Karpas-422 (cell line): ENCODE results near the gene INTS14. TPM values are rescaled to one million over a fixed set of nuclear protein-coding genes. Genes with fewer than 3 reads are reported as not detected.
A peak's percentile ranks its signal among the peaks of the same experiment; 100 is the strongest.

Experiments used
- DNase-seq: peaks from one replicate; pipeline ENCODE4 v3.0.0-alpha.2; 2015
- H2AFZ ChIP-seq: fragments of 200-600 bp; sonication (generic); 2 replicates; pipeline ENCODE4 v1.6.1; 2014; ENCODE audit warnings: antibody characterized with exemption, low read length, mixed read lengths
- H3K27ac ChIP-seq: fragments of 200-600 bp; sonication (generic); 2 replicates; pipeline ENCODE4 v1.5.1; 2014; ENCODE audit warnings: mild to moderate bottlenecking, low read length, moderate library complexity
- H3K27me3 ChIP-seq: fragments of 200-600 bp; sonication (generic); 2 replicates; pipeline ENCODE4 v1.6.1; 2014; ENCODE audit warnings: low read length, mixed read lengths
- H3K36me3 ChIP-seq: fragments of 200-600 bp; sonication (generic); 2 replicates; pipeline ENCODE4 v1.6.1; 2014; ENCODE audit warnings: low read length, mixed read lengths; ENCODE audit not compliant: insufficient read depth
- H3K4me1 ChIP-seq: fragments of 200-600 bp; sonication (generic); 2 replicates; pipeline ENCODE4 v1.6.1; 2014; ENCODE audit warnings: mild to moderate bottlenecking, low read length, mixed read lengths
- H3K4me2 ChIP-seq: fragments of 200-600 bp; sonication (generic); 2 replicates; pipeline ENCODE4 v1.6.1; 2014; ENCODE audit warnings: low read length, low read depth, mild to moderate bottlenecking; ENCODE audit not compliant: poor library complexity, severe bottlenecking
- H3K4me3 ChIP-seq: fragments of 200-600 bp; sonication (generic); 2 replicates; pipeline ENCODE4 v1.5.1; 2014; ENCODE audit warnings: mild to moderate bottlenecking, antibody characterized with exemption, low read length, mixed read lengths
- H3K79me2 ChIP-seq: fragments of 200-600 bp; sonication (generic); 2 replicates; pipeline ENCODE4 v1.6.1; 2014; ENCODE audit warnings: mild to moderate bottlenecking, low read length, mixed read lengths
- H3K9ac ChIP-seq: fragments of 200-600 bp; sonication (generic); 2 replicates; pipeline ENCODE4 v1.6.0; 2014; ENCODE audit warnings: low read length
- H3K9me2 ChIP-seq: fragments of 200-600 bp; sonication (generic), shearing (Covaris generic); replicated peaks from 2 replicates; pipeline ENCODE4 v1.6.0; 2014; ENCODE audit warnings: mild to moderate bottlenecking, low read length, moderate library complexity; ENCODE audit not compliant: insufficient read depth
- H3K9me3 ChIP-seq: fragments of 300-700, 200-600 bp; sonication (generic); 2 replicates; pipeline ENCODE4 v1.6.1; 2014; ENCODE audit warnings: low read length, mixed read lengths
- H4K20me1 ChIP-seq: fragments of 200-600 bp; sonication (generic); 2 replicates; pipeline ENCODE4 v1.6.1; 2014; ENCODE audit warnings: mild to moderate bottlenecking, antibody characterized with exemption, low read length, low read depth; ENCODE audit not compliant: insufficient read depth
- small RNA-seq: library from RNA; depleted of rRNA; stranded (forward); fragments of <200 nt; gene quantifications from one replicate; pipeline ENCODE3, GENCODE V24; 2014
- total RNA-seq: library from RNA; depleted of rRNA; stranded (reverse); fragments of >200 nt; shearing (Covaris generic); gene quantifications from 2 replicates; pipeline ENCODE4 v1.2.3, GENCODE V29; 2014; ENCODE audit warnings: low replicate concordance; rRNA removed

Gene INTS14
- total RNA-seq, 1 experiment from 2014 or later: 62.9 TPM

DNA sequence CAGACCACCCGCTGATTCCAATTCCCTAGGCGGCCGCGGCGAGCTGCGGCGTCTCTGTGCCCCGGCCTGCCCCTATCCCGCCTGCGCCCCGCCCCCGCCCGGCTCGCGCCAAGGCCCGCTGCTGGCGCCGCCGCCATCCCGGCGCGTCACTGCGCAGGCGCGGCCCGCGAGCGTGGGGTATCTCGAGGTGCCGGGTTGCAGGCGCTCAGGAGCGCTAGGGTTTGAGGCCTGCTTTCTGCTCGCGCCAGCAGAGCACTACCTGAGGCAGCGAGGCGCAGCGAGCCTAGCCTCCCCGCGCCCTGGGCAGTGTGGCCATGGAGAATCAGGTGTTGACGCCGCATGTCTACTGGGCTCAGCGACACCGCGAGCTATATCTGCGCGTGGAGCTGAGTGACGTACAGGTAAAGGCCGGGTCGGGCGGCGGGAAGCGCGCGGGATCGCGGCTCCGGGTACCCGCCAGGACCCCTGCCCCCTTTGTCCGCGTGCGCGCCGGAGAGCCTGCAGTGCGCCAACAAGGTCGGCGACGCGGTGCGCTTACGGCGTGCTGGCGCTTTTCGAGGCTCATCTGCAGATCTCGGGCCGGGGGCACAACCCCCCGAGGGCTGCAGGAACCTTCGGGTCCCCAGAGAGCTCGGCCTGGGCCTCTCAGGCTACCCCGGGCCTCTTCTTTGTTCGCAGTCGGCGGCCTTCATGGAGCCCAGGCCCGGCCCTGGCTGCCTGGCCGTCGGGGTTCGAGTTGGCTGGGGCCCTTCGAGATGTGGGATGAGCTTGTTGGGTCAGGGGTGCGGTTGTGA, 80.4 kb downstream of the INTS14 start, which contains the start of gene HACD3:
TSS of gene HACD3 (plus strand) at position 146 of the 794 bp plus-strand sequence. CDS start at position 315, 169 bp downstream.
- peaks cover 56% of the 10 kb centered on the region for H3K79me2 ChIP-seq

DNA sequence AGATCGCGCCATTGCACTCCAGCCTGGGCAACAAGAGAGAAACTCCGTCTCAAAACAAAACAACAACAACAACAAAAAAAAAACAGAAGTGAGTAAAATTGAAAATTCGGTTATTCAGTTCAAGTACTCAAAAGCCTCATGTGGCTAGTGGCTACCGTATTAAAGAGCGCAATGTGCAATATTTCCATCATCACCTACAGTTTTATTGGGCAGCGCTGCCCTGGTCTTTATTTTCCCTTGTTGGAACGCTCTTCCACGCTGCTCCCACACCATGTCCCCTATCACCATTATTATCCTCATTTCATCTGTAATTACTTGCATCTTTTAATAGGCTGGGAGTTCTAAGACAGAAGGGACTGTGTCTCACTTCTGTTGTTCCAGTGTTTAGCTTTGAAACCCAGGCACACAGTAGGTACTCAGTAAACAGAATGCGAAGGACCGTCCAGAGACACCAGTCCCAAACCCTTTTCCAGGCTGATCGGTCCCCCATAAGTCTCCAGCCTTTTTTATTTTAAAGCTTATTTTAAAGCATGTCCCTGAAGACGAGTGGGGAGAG, 81.1 kb downstream of the INTS14 start:
- Histone ChIP-seq H3K27ac (no peak overlapping the region; the same call in 1 of the 2 replicates), H2AFZ (peak overlapping the region; percentile 99), H3K36me3 (peaks cover 11% of the 10 kb centered on the region; the same call in 1 of the 2 replicates), H3K4me3 (peak overlapping the region; percentile 99), H3K79me2 (peaks cover 49% of the 10 kb centered on the region), H4K20me1 (peaks cover 19% of the 10 kb centered on the region; the same call in 1 of the 2 replicates), H3K4me1 (peaks cover 40% of the 10 kb centered on the region), H3K9me3 (no peaks in the 10 kb centered on the region), H3K9ac (peak overlapping the region; percentile 100), H3K27me3 (no peaks in the 10 kb centered on the region), H3K9me2 (no peaks in the 10 kb centered on the region), H3K4me2 (peak overlapping the region; percentile 81)
- no peak for DNase-seq

More for the DNA sequence above, 80.4 kb downstream of the INTS14 start, which contains the start of gene HACD3:
- Histone ChIP-seq H3K27ac (peak within 1 kb of the TSS; percentile 82), H3K36me3 (peaks cover 18% of the 10 kb centered on the region; the same call in 1 of the 2 replicates), H2AFZ (peak within 1 kb of the TSS; percentile 99), H3K4me3 (peak within 1 kb of the TSS; percentile 99), H3K4me1 (peaks cover 42% of the 10 kb centered on the region), H3K9me2 (no peaks in the 10 kb centered on the region), H4K20me1 (peaks cover 19% of the 10 kb centered on the region; the same call in 1 of the 2 replicates), H3K4me2 (peak within 1 kb of the TSS; percentile 81), H3K9me3 (no peaks in the 10 kb centered on the region), H3K27me3 (no peaks in the 10 kb centered on the region), H3K9ac (peak within 1 kb of the TSS; percentile 100)
- peak; percentile 96 for DNase-seq

Small RNA genes lying within 50 kb of the gene (small RNA-seq; reads per million reads assigned to genes)
- not detected for gene RNU6-19P

Other genes with a start within 250 kb of the INTS14 start
- gene IGDCC3, start 233.1 kb downstream of the INTS14 start, total RNA-seq: not detected in 2 replicates
- 0.18 TPM in 1 of 2 replicates, not detected in the other for gene IGDCC4, start 188.2 kb downstream of the INTS14 start, total RNA-seq
- gene DPP8, start 93.4 kb downstream of the INTS14 start, total RNA-seq: 27.2 and 42.0 TPM in 2 replicates
- 61.8 and 87.2 TPM in 2 replicates for gene HACD3, start 80.7 kb downstream of the INTS14 start, total RNA-seq
- 7.9 and 10.9 TPM in 2 replicates for gene SLC24A1, start 10.8 kb upstream of the INTS14 start, total RNA-seq
- 34.5 and 62.4 TPM in 2 replicates for gene DENND4A, start 181.2 kb upstream of the INTS14 start, total RNA-seq